ENCODE measurements around the gene FOXM1. TPM values are rescaled to one million over a fixed set of nuclear protein-coding genes. Genes with fewer than 3 reads are reported as not detected.
A peak's percentile ranks its signal among the peaks of the same experiment; 100 is the strongest.

FOXM1 gene
- total RNA-seq, 4 donors from 2014 or later: 1.6 to 5.2 (median 2.2) TPM; not detected in 1

GRCh38 chr12:2819810-2820209 is 57.2 kb downstream of the FOXM1 start:
- intact Hi-C loops (cut with DNase I; ENCODE audit: low total_unique reads): no loop called here
- no peak overlapping the region for H3K27ac ChIP-seq
- 94 to 100% methylated on average over 5 to 15 of the region's 15 CpGs for WGBS, 2 donors (ENCODE audit: low coverage in 1 of 2)
- H3K9me3 ChIP-seq: no peaks in the 10 kb centered on the region
- H3K27me3 ChIP-seq: no peaks in the 10 kb centered on the region
- in situ Hi-C loops (cut with MboI; ENCODE audit: low pct_ligation_motif_present in 1 of 4, low pct_unique_long_range_greater_than_20kb in 1 of 4, low sequenced_read_pairs in 3 of 4): no loop called here
- H3K4me1 ChIP-seq: peaks cover 0 to 4% (median 0%) of the 10 kb centered on the region in 4 donors
- H3K4me3 ChIP-seq: no peak overlapping the region
- peaks cover 0 to 48% (median 20%) of the 10 kb centered on the region in 4 donors for H3K36me3 ChIP-seq
- TF ChIP-seq POLR2AphosphoS5 (IDR thresholded peaks at IDR 0.05) (no peak), CTCF (IDR thresholded peaks at IDR 0.05) (no peak), EP300 (IDR thresholded peaks at IDR 0.05; ENCODE audit: low read depth) (no peak), POLR2A (IDR thresholded peaks at IDR 0.05) (no peak)
- DNase-seq: no peak

GRCh38 chr12:2813214-2814185 is 63.5 kb downstream of the FOXM1 start:
- in situ Hi-C loops (cut with MboI; ENCODE audit: low pct_ligation_motif_present in 1 of 4, low pct_unique_long_range_greater_than_20kb in 1 of 4, low sequenced_read_pairs in 3 of 4): no loop called here
- DNase-seq: peak; percentile 55
- peak overlapping the region; percentile 89 to 95 (median 91) for H3K27ac ChIP-seq
- 11 to 14% methylated on average over 8 to 10 of the region's 10 CpGs for WGBS, 2 donors (ENCODE audit: low coverage in 1 of 2)
- peaks cover 0 to 12% (median 5%) of the 10 kb centered on the region in 4 donors for H3K36me3 ChIP-seq
- H3K4me3 ChIP-seq: peak overlapping the region; percentile 48 to 91 (median 68)
- no peaks in the 10 kb centered on the region for H3K9me3 ChIP-seq
- peaks cover 13 to 29% (median 14%) of the 10 kb centered on the region in 4 donors for H3K4me1 ChIP-seq
- intact Hi-C loops (cut with DNase I; ENCODE audit: low total_unique reads): no loop called here
- H3K27me3 ChIP-seq: no peaks in the 10 kb centered on the region
- TF ChIP-seq EP300 (IDR thresholded peaks at IDR 0.05; ENCODE audit: low read depth) (no peak), POLR2AphosphoS5 (IDR thresholded peaks at IDR 0.05) (no peak), POLR2A (IDR thresholded peaks at IDR 0.05) (no peak), CTCF (IDR thresholded peaks at IDR 0.05) (peak; percentile 55 to 80 (median 58))

- Histone ChIP-seq H3K27ac (peak within 1 kb of the TSS; percentile 89 to 95 (median 91)), H3K4me1 (peaks cover 13 to 29% (median 14%) of the 10 kb centered on the region in 4 donors), H3K27me3 (no peaks in the 10 kb centered on the region), H3K9me3 (no peaks in the 10 kb centered on the region), H3K4me3 (peak within 1 kb of the TSS; percentile 48 to 91 (median 68)), H3K36me3 (peaks cover 0 to 4% (median under 1%) of the 10 kb centered on the region in 4 donors)
- peak; percentile 86 to 97 (median 95) for TF ChIP-seq POLR2AphosphoS5 (IDR thresholded peaks at IDR 0.05)
- TF ChIP-seq EP300 (IDR thresholded peaks at IDR 0.05; ENCODE audit: low read depth): peak; percentile 2
- no peak for TF ChIP-seq CTCF (IDR thresholded peaks at IDR 0.05)
- TF ChIP-seq POLR2A (IDR thresholded peaks at IDR 0.05): peak; percentile 93
- 1 to 5% methylated on average over 4 to 47 of the region's 48 CpGs for WGBS, 2 donors (ENCODE audit: low coverage in 1 of 2)
- in situ Hi-C loops (cut with MboI; ENCODE audit: low pct_ligation_motif_present in 1 of 4, low pct_unique_long_range_greater_than_20kb in 1 of 4, low sequenced_read_pairs in 3 of 4): no loop called here
- peak; percentile 98 for DNase-seq
- intact Hi-C loops (cut with DNase I; ENCODE audit: low total_unique reads): no loop called here
These were observed 64.4 kb downstream of the FOXM1 start, which contains the start of gene ITFG2 for GRCh38 chr12:2812290-2813213. Gene ITFG2 (plus strand): TSS chr12:2812668. CDS start chr12:2812761, 93 bp downstream.

Data from transverse colon (tissue), 4 donors.